ELR (cell line): ENCODE data around the gene CEP290.
"Not testable (repeated sequence)": the region's sequence is repeated elsewhere in the genome, so short reads cannot be mapped to it uniquely, and the experiment has no call there.

Experiments
- DNase-seq: peaks from one replicate; pipeline ENCODE4 v3.0.0-alpha.2; 2015; ENCODE audit warnings: low read depth

The CEP290 gene

DNA sequence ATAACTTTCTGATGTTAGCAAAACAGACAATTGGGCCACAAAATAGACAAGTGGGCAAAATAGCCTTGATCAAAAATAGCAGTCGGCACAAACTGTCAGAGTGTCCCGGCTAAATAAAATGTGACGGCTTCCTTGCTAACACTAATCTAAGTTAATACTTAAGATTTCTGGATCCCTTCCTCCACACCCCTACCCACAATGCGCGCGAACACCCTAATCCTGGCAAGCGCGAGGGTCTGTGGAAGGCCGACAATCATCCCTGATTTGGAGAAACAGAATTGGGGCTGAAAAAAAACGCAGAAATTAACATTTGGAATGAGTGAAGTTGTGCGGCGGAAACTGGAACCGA, 489 bp downstream of the CEP290 start:
- DNase-seq = no peak

DNA sequence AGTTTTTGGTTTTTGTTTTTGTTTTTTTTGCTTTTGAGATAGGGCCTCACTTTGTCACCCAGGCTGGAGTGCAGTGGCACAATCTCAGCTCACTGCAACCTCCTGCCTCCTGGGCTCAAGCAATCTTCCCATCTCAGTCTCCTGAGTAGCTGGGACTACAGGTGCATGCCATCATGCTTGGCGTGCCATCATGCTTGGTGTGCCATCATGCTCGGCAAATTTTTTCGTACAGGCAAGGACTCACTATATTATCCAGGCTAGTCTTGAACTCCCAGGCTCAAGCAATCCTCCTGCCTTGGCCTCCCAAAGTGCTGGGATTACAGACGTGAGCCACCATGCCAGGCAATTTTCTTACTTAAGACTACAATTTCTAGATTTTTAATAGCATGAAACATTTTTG, 2.2 kb downstream of the CEP290 start:
- DNase-seq = not testable (repeated sequence)

DNA sequence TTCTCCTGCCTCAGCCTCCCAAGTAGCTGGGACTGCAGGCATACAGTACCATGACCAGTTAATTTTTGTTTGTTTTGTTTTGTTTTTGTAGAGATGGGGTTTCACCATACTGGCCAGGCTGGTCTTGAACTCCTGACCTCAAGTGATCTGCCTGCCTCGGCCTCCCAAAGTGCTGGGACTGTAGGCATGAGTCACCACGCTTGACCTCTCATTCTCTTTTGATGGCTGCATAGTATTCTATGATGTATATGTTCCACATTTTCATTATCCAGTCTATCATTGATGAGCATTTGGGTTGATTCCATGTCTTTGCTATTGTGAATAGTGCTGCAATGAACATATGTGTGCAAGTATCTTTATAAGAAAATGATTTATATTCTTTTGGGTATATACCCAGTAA, 8.7 kb downstream of the CEP290 start:
- not testable (repeated sequence) for DNase-seq

DNA sequence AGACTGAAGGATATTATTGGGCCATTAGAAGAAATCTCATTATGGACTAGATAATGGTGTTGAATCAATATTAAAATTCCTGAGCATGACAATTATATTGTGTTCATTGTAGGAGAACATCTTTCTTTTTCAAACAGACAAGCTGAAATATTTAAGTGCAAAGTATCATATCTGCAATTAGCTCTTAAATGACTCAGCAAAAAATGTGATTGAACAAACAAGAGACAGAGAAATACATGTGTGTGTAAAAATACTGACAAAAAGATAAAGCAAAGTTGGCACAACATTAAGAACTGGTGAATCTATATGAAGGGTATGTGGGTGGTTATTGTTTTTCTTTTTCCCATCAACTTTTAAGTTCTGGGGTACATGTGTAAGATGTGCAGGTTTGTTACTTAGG, 9.5 kb downstream of the CEP290 start:
- no peak for DNase-seq

GRCh38 chr12:88127855-88128254, 14.0 kb downstream of the CEP290 start:
- DNase-seq = no peak

GRCh38 chr12:88127099-88127498, 14.8 kb downstream of the CEP290 start:
- DNase-seq = no peak

GRCh38 chr12:88122666-88123065, 19.2 kb downstream of the CEP290 start:
- DNase-seq = no peak

GRCh38 chr12:88113871-88114270, 28.0 kb downstream of the CEP290 start:
- peak; percentile 58 for DNase-seq

- DNase-seq = peak; percentile 71
Observed at GRCh38 chr12:88111074-88111652, 30.7 kb downstream of the CEP290 start.

DNA sequence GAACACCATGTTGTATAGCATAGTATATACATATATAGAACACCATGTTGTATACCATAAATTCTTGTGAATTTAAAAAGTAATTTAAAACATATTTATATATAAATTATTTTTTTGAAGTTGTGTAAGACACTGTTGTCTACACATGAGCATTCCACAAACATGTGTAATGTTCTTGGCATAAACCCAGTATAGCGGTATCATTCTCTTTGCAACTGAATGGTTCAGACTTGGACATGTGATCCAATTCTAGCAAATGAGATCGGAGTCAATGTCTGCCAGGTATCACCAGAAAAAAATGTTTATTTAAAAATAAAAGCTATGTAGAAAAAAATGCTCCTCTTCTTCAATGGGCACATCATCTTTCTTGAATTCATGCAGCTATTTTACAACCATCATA, 33.9 kb downstream of the CEP290 start:
- peak; percentile 46 for DNase-seq

GRCh38 chr12:88093573-88093972, 48.3 kb downstream of the CEP290 start:
- DNase-seq = no peak

DNA sequence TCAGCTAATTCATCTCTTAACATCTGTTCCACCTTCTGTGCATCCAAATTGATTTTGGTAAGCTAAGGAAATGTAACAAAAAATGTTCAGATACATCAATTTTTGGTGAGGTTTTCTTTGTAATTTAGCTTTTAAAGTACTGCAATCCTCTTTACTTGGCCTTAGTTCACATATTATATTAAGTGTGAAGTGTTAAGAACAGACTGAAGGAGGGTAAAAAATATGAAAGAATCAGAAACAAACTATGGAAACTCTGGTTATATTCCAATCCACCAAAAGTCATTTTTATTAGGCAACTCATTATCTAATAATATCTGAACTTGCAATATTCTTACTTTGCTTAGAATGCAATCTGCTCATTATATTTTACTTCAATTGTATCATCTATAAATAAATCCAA, 49.1 kb downstream of the CEP290 start:
- DNase-seq = no peak

DNA sequence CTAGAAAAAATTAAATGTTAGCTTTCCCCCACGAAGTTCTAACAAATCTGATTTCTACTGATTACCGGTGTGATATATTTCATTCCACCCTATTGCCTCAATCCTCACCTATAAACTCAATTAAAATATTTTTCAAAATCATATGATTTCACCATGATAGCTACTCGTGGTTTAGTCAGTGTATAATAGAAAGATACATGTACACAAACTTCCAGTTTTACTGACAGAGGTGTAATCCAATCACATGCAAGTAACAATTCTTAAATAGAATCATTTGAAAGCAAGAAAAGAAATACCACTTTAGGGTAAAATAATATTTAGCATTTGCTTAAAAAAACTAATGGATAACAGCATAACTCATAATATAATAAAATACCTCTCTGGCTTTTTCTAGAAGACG, 57.7 kb downstream of the CEP290 start:
- DNase-seq = no peak

- no peak for DNase-seq
Observed at GRCh38 chr12:88083634-88084033, 58.3 kb downstream of the CEP290 start.

- DNase-seq = no peak
Observed at GRCh38 chr12:88081247-88081646, 60.6 kb downstream of the CEP290 start.

DNA sequence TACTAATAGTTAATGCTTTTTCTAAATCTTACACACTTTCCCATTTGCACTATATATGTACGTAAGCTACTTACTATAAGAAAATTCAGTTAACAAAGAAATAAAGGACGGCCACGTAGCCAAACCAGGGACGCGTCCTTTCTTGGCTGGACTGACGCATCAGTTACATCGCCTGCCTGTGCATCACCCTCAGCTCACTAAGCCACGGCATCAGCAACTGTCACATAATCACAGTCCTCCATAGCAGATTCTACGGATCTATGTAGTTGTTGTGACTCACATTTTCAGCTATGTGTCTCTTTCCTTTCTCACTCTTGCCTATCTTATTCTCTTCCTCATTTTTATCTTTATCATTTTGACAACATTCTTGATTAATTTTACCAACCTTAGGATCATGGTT, 74.6 kb downstream of the CEP290 start:
- peak; percentile 49 for DNase-seq

- peak; percentile 32 for DNase-seq
Observed at GRCh38 chr12:88063375-88063774, 78.5 kb downstream of the CEP290 start.

- DNase-seq = no peak
Observed at GRCh38 chr12:88062474-88062873, 79.4 kb downstream of the CEP290 start.

- no peak for DNase-seq
Observed at GRCh38 chr12:88058719-88059077, 83.2 kb downstream of the CEP290 start.

GRCh38 chr12:88057994-88058718, 83.7 kb downstream of the CEP290 start:
- DNase-seq = peak; percentile 46

DNA sequence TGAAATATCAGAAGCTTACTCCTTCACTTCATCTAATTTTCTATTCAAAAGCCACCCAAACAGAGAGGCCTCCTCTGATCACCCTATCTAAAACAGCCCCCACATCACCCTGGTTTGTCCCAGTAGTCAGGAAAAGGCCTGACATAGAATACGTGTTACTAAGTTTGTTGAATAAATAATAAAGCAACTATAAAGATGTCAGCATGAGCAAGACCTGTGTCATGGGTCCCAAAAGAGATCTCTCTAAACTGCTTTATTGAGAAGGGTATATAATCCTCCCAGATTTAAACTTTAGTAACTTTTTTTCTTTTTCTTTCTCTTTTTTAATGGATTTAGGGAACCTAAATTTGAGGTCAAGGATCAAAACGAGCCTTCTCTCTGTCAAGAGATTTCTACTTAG, 85.3 kb downstream of the CEP290 start:
- DNase-seq = no peak

- DNase-seq = peak; percentile 56
Observed at GRCh38 chr12:88052686-88053085, 89.2 kb downstream of the CEP290 start.

- no peak for DNase-seq
Observed at GRCh38 chr12:88044035-88044434, 97.9 kb downstream of the CEP290 start.

DNA sequence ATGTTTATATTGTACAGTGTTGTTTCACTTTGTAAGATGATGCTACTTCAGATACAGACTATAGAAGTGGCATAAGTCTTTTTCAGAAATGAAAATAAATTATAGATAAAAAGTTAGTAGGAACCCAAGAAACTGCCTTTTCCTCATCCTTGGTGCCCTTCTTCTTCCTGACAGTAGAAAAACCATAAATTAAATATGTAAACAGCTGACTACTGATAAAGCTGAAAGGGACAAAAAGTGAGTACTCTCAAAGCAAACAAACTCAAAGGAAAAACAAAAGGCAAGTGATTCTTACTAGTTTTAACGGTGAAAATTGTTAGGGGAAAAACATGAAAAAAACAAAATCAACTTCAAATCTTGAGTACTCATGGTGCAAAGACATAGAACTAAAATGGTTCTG, 104.1 kb downstream of the CEP290 start:
- DNase-seq = no peak
